Colonic mucosa (tissue), 4 donors: Measurements from ENCODE around the gene DQX1. TPM values are rescaled to one million over a fixed set of nuclear protein-coding genes. Genes with fewer than 3 reads are reported as not detected.

Source experiments
- DNase-seq: peaks from one replicate; pipeline ENCODE4 v3.0.0-alpha.2; 2020
- H3K27ac ChIP-seq: fragments of 200-600 bp; one replicate; pipeline ENCODE4 v1.8.0; 2021
- H3K27me3 ChIP-seq: fragments of 200-600 bp; one replicate; pipeline ENCODE4 v1.8.0; 2021
- H3K36me3 ChIP-seq: fragments of 200-600 bp; one replicate; pipeline ENCODE4 v1.8.0; 2021
- H3K4me1 ChIP-seq: fragments of 200-600 bp; one replicate; pipeline ENCODE4 v1.8.0; 2021; ENCODE audit warnings: mild to moderate bottlenecking
- H3K4me3 ChIP-seq: fragments of 200-600 bp; one replicate; pipeline ENCODE4 v1.8.0; 2021
- H3K9ac ChIP-seq, 2 donors: one replicate each; pipeline ENCODE4 v1.7.0; 2013; ENCODE audit warnings: control low read depth in 2 of 2, low read depth in 2 of 2, low read length in 2 of 2
- H3K9me3 ChIP-seq: fragments of 200-600 bp; one replicate; pipeline ENCODE4 v1.8.0; 2021
- intact Hi-C: fragments of 100-400 bp; cut with DNase I; formaldehyde crosslinking; loops from one replicate; pipeline ENCODE4 v1.14.1; 2022
- total RNA-seq, 2 donors: library from RNA; stranded (reverse); fragmentation: NEBNext Ultra II Directional in 1 of 2; extraction: Animal tissue kit (Norgen Biotek cat#: 25700) in 1 of 2; gene quantifications; one replicate each; pipeline ENCODE4 v1.2.1, GENCODE V29; 2021
- TF ChIP-seq, protein P1 (sequence below): fragments of 200-600 bp; IDR thresholded peaks from one replicate; pipeline ENCODE4 v1.8.0; 2022; ENCODE audit warnings: antibody characterized with exemption, mild to moderate bottlenecking
- donor health status: healthy.
- donor health status: DM: no; HTN: no; CAD: no.
- donor health status: DM: no; HTN: no; CAD: no.

DQX1 gene
- total RNA-seq, 2 donors from 2014 or later: 34.2 to 36.8 TPM

DNA sequence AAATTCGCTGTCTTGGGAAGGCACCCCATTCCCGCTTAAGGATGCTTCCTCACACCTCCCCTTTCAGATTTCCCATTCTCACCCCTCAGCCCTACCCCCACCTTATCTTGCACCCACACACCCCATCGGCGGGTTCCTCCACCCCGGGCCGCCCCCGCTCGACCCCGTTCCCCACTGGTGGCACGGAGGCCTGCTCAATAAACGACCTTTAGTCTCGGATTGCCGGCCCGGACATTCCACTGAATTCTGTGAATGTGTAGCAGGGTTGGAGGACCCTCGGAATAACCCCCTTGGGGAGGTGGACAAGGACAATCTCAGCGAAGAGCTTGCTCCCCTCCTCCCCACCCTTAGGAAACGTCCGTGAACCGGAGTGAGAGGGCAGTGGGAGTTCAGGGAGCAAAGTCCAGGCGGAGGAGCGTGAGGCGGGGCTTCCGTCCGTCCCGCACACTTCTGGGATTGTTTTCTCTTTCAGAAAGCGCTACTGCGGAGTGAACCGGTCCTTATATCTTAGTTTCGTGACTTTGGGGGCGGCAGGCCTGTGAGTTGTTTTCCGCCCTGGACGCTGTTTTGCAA, 23.8 kb downstream of the DQX1 start:
- peaks cover 27% of the 10 kb centered on the region for H3K4me1 ChIP-seq
- peaks cover 17% of the 10 kb centered on the region for H3K27me3 ChIP-seq
- H3K9me3 ChIP-seq: no peaks in the 10 kb centered on the region
- DNase-seq: peak; percentile 81
- H3K9ac ChIP-seq: peak overlapping the region; percentile 70 to 96
- peaks cover 3% of the 10 kb centered on the region for H3K36me3 ChIP-seq
- TF ChIP-seq, protein P1, sequence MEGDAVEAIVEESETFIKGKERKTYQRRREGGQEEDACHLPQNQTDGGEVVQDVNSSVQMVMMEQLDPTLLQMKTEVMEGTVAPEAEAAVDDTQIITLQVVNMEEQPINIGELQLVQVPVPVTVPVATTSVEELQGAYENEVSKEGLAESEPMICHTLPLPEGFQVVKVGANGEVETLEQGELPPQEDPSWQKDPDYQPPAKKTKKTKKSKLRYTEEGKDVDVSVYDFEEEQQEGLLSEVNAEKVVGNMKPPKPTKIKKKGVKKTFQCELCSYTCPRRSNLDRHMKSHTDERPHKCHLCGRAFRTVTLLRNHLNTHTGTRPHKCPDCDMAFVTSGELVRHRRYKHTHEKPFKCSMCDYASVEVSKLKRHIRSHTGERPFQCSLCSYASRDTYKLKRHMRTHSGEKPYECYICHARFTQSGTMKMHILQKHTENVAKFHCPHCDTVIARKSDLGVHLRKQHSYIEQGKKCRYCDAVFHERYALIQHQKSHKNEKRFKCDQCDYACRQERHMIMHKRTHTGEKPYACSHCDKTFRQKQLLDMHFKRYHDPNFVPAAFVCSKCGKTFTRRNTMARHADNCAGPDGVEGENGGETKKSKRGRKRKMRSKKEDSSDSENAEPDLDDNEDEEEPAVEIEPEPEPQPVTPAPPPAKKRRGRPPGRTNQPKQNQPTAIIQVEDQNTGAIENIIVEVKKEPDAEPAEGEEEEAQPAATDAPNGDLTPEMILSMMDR: no peak
- H3K4me3 ChIP-seq: peak overlapping the region; percentile 52
- intact Hi-C loops: no loop called here
- H3K27ac ChIP-seq: peak overlapping the region; percentile 78

DNA sequence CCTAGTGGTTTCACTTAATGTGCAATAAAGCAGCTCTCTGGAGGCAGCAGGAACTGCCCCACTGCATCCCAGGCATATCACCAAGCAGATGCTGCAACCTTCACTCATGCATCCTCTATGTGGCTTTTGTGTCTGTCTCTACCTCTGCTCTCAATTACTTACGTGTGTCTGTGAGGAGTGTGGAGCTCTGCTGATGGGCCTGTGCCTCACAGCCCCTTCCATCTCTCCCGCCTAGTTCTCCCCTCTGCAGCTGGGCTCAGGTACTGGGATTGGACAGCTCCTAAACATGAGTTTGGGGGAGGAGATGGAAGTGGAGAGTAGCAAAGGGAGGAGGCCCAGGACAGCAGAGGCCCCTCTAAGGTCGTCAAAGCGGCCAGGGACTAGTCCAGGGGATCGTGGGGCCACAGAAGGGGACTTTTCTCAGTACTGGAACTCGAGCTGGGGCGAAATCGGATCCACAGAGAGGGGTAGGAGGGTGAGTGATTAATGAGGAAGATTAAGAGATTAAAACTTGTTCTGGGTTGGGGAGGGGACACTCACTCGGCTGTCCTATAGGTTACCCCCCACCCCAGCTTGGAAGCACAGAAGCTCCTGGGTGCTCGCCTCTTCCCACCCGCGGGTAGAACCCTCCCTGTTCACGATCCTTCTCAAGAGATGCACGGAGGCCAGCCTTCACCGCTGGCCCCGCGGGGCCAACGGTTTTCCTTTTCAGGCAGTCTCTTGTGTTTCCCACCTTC, 24.5 kb downstream of the DQX1 start:
- Histone ChIP-seq H3K27ac (no peak overlapping the region), H3K36me3 (peaks cover 3% of the 10 kb centered on the region), H3K9ac (peak overlapping the region in 1 of 2 donors; percentile 96), H3K4me1 (peaks cover 24% of the 10 kb centered on the region), H3K9me3 (no peaks in the 10 kb centered on the region), H3K4me3 (no peak overlapping the region), H3K27me3 (peaks cover 17% of the 10 kb centered on the region)
- no peak for DNase-seq
- TF ChIP-seq, protein P1: no peak
- intact Hi-C loops: no loop called here

DNA sequence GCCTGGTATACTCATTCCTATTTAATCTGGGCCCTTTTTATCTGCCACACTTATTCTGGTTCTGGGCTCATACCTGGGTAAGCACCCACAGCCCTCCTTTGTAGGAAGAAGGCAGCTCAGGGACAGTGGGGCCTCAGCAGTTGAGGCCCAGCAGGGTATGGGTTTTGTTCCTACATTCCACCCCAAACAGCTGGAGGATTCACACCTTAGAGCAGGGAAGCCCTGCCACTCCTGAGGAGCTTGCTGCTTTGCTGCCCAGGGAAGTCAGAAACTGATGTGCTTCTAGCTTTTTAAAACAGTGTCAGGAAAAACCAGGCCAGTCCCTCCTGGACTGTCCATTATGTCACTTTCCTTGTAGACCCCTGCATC, 25.5 kb downstream of the DQX1 start:
- H3K4me3 ChIP-seq: no peak overlapping the region
- H3K27ac ChIP-seq: no peak overlapping the region
- TF ChIP-seq, protein P1: no peak
- peaks cover 3% of the 10 kb centered on the region for H3K36me3 ChIP-seq
- H3K4me1 ChIP-seq: peaks cover 15% of the 10 kb centered on the region
- H3K9ac ChIP-seq: no peak overlapping the region
- no peaks in the 10 kb centered on the region for H3K9me3 ChIP-seq
- no peak for DNase-seq
- peaks cover 17% of the 10 kb centered on the region for H3K27me3 ChIP-seq
- intact Hi-C loops: no loop called here

DNA sequence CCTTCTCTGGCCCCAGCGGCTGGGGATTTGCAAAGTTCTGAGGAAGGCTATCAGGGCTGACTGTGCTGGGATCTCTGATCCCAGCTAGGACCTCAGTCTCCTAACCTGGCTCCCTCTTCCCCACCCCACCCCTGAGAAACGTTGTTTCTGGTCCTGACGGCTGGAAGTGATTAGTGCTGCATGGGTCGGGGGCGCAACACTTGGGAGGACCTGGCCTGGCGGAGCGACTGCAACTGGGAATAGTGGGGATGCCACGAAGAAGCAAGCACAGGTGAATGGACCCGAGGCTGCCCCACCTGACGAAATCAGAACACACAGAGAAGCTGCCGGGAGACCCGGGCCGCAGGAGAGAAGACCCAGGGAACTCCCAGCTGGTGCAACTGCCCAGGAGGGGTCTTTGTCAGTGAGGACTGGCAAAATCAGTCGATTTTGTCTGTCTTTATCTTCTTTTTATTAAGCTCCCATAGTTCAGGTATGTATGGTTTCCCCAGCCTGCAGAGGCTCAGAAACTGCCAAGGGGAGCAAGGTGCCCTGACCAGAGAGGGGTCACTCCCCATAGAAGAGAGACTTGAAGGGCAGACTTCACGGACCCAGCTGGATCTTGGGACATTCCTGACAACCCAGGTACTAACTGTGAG, 26.0 kb downstream of the DQX1 start:
- H3K27me3 ChIP-seq: peaks cover 17% of the 10 kb centered on the region
- H3K4me1 ChIP-seq: peaks cover 15% of the 10 kb centered on the region
- intact Hi-C loops: no loop called here
- TF ChIP-seq, protein P1: no peak
- no peak overlapping the region for H3K27ac ChIP-seq
- H3K9ac ChIP-seq: no peak overlapping the region
- H3K4me3 ChIP-seq: no peak overlapping the region
- H3K9me3 ChIP-seq: no peaks in the 10 kb centered on the region
- no peak for DNase-seq
- H3K36me3 ChIP-seq: peaks cover under 1% of the 10 kb centered on the region

DNA sequence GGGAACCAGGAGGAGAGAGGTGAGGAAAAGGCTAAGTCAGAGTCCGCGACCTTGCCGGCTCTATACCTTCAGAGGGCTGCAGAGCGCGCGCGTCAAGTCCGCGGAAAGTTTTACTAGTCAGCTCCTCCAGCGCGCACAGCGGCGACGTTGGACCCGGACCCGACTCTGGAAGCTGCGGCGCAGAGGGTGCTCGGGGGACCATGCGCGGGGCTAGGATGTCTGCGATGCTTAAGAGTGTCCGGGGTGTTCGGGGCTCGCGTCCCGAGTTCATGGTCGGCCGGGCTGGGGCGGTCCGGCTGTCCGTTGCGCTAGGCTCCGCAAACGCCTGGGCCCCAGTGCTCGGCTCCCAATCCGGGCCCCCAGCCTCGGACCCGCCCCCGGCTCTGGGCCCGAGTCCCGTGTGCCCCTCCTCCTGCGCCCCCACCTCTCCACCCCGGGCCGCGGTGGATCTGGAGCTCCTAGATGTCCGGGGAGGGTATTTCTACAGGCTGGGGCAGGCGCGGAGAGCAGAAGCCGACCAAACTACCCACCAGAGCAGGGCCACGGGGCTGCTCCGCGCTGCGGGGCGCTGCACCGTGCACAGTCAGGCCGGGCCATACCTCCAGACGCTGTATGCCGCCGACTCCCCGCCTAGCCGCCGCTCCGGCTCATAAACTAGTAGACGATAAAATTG, 26.6 kb downstream of the DQX1 start, which contains the start of gene LBX2:
Gene LBX2 (minus strand): TSS at position 337 of the 673 bp plus-strand sequence. CDS start 66 bp downstream, at position 271.
- H3K27me3 ChIP-seq: peaks cover 17% of the 10 kb centered on the region
- no peaks in the 10 kb centered on the region for H3K36me3 ChIP-seq
- H3K27ac ChIP-seq: peak within 1 kb of the TSS; percentile 32
- H3K9me3 ChIP-seq: no peaks in the 10 kb centered on the region
- peak within 1 kb of the TSS in 1 of 2 donors; percentile 46 for H3K9ac ChIP-seq
- TF ChIP-seq, protein P1: no peak
- intact Hi-C loops: no loop called here
- DNase-seq: peak; percentile 57
- H3K4me1 ChIP-seq: peaks cover 15% of the 10 kb centered on the region
- peak within 1 kb of the TSS; percentile 47 for H3K4me3 ChIP-seq
